ENCODE measurements around the gene AREL1. TPM values are rescaled to one million over a fixed set of nuclear protein-coding genes. Genes with fewer than 3 reads are reported as not detected.

Gene AREL1
- total and polyA plus RNA-seq, 7 donors, result 4.8 to 20.2 (median 12.5) TPM

GRCh38 chr14:74754157-74754556 lies 41.3 kb upstream of the AREL1 start:
- H3K36me3 ChIP-seq, result no peaks in the 10 kb centered on the region
- no peak overlapping the region for H3K4me3 ChIP-seq
- WGBS, 2 donors, result 86 to 87% methylated on average over 2 of the region's 2 CpGs
- no peak for DNase-seq
- no peaks in the 10 kb centered on the region for H3K27me3 ChIP-seq
- H3K27ac ChIP-seq, result no peak overlapping the region
- H3K9me3 ChIP-seq, result peaks cover 0 to 3% (median 0%) of the 10 kb centered on the region in 4 donors
- H3K4me1 ChIP-seq, result no peaks in the 10 kb centered on the region
- TF ChIP-seq POLR2A (IDR thresholded peaks at IDR 0.05) (no peak), POLR2AphosphoS5 (IDR thresholded peaks at IDR 0.05) (no peak), CTCF (IDR thresholded peaks at IDR 0.05) (no peak), EP300 (IDR thresholded peaks at IDR 0.05) (no peak)
- intact Hi-C loops (cut with DNase I), result no loop called here

- H3K4me1 ChIP-seq, result no peaks in the 10 kb centered on the region
- no peak for DNase-seq
- no peak overlapping the region for H3K4me3 ChIP-seq
- no peaks in the 10 kb centered on the region for H3K9me3 ChIP-seq
- no peaks in the 10 kb centered on the region for H3K36me3 ChIP-seq
- intact Hi-C loops (cut with DNase I), result no loop called here
- TF ChIP-seq EP300 (IDR thresholded peaks at IDR 0.05), result no peak
- no peak for TF ChIP-seq CTCF (IDR thresholded peaks at IDR 0.05)
- no peak for TF ChIP-seq POLR2A (IDR thresholded peaks at IDR 0.05)
- TF ChIP-seq POLR2AphosphoS5 (IDR thresholded peaks at IDR 0.05), result no peak
- no peak overlapping the region for H3K27ac ChIP-seq
- 93 to 97% methylated on average over 2 of the region's 2 CpGs for WGBS, 2 donors
- H3K27me3 ChIP-seq, result no peaks in the 10 kb centered on the region
These were observed 34.4 kb upstream of the AREL1 start for GRCh38 chr14:74747237-74747636.

DNA sequence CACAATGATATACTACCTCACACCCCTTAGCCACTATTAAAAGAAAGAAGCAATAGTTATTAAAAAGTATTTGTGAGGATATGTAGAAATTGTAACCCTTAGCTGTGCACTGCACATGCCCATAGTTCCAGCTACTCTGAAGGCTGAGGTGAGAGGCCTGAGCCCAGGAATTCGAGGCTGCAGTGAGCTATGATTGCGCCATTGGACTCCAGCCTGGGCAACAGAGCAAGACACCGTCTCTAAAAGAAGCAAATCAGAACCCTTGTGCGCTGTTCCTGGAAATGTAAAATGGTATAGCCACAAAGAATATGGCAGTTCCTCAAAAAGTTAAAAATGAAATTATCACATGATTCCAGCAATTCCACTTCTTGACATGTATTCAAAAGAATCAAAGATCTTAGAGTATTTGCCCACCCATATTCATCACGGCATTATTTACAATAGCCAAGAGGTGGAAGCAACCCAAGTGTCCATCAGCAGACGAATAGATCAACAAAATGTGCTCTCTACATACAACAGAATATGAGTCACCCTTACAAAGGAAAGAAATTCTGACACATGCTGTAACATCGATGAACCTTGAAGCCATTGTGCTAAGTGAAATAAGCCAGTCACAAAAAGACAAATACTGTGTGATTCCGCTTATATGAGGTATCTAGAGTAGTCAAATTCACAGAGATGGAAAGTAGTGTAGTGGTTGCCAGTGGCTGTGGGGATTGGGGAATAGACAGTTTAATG lies 26.6 kb upstream of the AREL1 start:
- DNase-seq, result no peak
- TF ChIP-seq EP300 (IDR thresholded peaks at IDR 0.05) (no peak), POLR2A (IDR thresholded peaks at IDR 0.05) (no peak), CTCF (IDR thresholded peaks at IDR 0.05) (no peak), POLR2AphosphoS5 (IDR thresholded peaks at IDR 0.05) (no peak)
- no peak overlapping the region for H3K27ac ChIP-seq
- intact Hi-C loops (cut with DNase I), result no loop called here
- 94 to 95% methylated on average over 8 of the region's 8 CpGs for WGBS, 2 donors
- no peak overlapping the region for H3K4me3 ChIP-seq
- H3K36me3 ChIP-seq, result peaks cover 0 to 48% (median 18%) of the 10 kb centered on the region in 4 donors
- no peaks in the 10 kb centered on the region for H3K4me1 ChIP-seq
- no peaks in the 10 kb centered on the region for H3K27me3 ChIP-seq
- no peaks in the 10 kb centered on the region for H3K9me3 ChIP-seq

- Histone ChIP-seq H3K4me3 (no peak overlapping the region), H3K9me3 (no peaks in the 10 kb centered on the region), H3K27ac (no peak overlapping the region), H3K27me3 (no peaks in the 10 kb centered on the region), H3K36me3 (peaks cover 0 to 65% (median 30%) of the 10 kb centered on the region in 4 donors), H3K4me1 (no peaks in the 10 kb centered on the region)
- DNase-seq, result no peak
- 95% methylated on average over 4 of the region's 4 CpGs for whole genome bisulfite sequencing, 2 donors
- TF ChIP-seq POLR2A (IDR thresholded peaks at IDR 0.05), result no peak
- TF ChIP-seq EP300 (IDR thresholded peaks at IDR 0.05), result no peak
- TF ChIP-seq POLR2AphosphoS5 (IDR thresholded peaks at IDR 0.05), result no peak
- no peak for TF ChIP-seq CTCF (IDR thresholded peaks at IDR 0.05)
- intact Hi-C loops (cut with DNase I), result no loop called here
These were observed 25.0 kb upstream of the AREL1 start for GRCh38 chr14:74737753-74738325.

All from sigmoid colon (tissue), 7 donors.